GM18870 (cell line): Measurements from ENCODE around the gene ZBED1.
"Not testable (repeated sequence)": the region's sequence is repeated elsewhere in the genome, so short reads cannot be mapped to it uniquely, and the experiment has no call there.

Experiments
- ATAC-seq: cut with Tn5 transposase; IDR thresholded peaks from one replicate; pipeline ENCODE4 v1.9.1; 2021; ENCODE audit warnings: moderate library complexity; ENCODE audit not compliant: unreplicated experiment

The ZBED1 gene

DNA sequence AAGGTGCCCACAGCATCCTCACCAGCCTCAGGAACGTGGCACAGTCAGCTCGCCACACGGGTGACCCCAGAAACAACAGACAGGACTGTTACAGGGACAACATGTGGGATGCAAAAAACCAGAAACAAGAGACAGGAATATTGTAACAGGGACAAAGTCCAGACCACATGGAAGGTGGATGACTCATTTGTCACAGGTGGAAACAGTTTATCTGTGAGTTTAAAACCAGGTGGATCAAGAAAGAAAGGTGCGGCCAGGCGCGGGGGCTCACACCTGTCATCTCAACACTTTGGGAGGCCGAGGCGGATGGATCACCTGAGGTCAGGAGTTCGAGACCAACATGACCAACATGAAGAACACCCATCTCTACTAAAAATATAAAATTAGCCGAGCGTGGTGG lies 23.5 kb downstream of the ZBED1 start:
- not testable (repeated sequence) for ATAC-seq

- no peak for ATAC-seq
Observed at GRCh38 chrX:2474963-2475726, 25.6 kb downstream of the ZBED1 start.

DNA sequence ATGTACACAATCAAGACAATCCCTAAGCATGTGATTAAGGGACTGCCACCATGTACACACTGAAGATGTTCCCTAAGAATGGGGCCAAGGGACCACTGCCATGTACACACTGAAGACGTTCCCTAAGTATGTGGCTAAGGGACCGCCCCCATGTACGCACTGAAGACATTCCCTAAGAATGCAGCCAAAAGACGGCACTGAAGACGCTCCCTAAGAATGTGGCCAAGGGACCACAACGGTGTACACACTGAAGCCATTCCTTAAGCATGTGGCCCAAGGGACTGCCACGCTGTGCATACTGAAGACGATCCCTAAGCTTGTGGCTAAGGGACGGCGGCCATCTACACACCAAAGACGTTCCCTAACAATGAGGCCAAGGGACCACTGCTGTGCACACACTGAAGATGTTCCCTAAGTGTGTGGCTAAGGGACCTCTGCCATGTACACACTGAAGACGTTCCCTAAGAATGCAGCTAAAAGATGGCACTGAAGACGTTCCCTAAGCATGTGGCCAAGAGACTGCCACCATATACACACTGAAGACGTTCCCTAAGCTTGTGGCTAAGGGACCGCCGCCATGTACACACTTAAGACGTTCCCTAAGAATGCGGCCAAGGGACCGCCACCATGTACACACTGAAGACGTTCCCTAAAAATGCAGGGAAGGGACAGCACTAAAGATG lies 26.4 kb downstream of the ZBED1 start:
- no peak for ATAC-seq

DNA sequence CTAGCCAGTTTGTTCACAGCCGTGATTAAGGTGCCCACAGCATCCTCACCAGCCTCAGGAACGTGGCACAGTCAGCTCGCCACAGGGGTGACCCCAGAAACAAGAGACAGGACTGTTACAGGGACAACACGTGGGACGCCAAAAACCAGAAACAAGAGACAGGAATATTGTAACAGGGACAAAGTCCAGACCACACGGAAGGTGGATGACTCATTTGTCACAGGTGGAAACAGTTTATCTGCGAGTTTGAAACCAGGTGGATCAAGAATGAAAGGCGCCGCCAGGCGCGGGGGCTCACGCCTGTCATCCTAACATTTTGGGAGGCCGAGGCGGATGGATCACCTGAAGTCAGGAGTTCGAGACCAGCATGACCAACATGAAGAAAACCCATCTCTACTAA lies 27.7 kb downstream of the ZBED1 start:
- ATAC-seq = not testable (repeated sequence)

GRCh38 chrX:2471641-2472040 lies 29.1 kb downstream of the ZBED1 start:
- no peak for ATAC-seq

DNA sequence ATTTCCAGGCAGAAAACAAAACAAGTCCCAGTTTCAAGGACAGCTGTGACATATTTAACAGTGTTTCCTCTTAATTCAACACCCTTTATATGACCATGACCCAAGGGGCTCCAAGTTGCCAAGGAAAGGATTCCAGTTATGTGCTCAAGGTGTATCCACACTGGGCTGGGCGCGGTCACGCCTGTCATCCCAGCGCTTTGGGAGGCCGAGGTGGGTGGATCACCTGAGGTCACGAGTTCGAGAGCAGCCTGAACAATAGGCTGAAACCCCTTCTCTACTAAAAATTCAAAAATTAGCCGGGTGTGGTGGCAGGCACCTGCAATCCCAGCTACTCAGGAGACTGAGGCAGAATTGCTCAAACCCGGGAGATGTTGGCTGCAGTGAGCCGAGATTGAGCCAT lies 29.6 kb downstream of the ZBED1 start:
- ATAC-seq = not testable (repeated sequence)

- ATAC-seq = not testable (repeated sequence)
Observed at GRCh38 chrX:2469852-2470251, 30.9 kb downstream of the ZBED1 start.

- no peak for ATAC-seq
Observed at GRCh38 chrX:2469196-2469685, 31.5 kb downstream of the ZBED1 start.

DNA sequence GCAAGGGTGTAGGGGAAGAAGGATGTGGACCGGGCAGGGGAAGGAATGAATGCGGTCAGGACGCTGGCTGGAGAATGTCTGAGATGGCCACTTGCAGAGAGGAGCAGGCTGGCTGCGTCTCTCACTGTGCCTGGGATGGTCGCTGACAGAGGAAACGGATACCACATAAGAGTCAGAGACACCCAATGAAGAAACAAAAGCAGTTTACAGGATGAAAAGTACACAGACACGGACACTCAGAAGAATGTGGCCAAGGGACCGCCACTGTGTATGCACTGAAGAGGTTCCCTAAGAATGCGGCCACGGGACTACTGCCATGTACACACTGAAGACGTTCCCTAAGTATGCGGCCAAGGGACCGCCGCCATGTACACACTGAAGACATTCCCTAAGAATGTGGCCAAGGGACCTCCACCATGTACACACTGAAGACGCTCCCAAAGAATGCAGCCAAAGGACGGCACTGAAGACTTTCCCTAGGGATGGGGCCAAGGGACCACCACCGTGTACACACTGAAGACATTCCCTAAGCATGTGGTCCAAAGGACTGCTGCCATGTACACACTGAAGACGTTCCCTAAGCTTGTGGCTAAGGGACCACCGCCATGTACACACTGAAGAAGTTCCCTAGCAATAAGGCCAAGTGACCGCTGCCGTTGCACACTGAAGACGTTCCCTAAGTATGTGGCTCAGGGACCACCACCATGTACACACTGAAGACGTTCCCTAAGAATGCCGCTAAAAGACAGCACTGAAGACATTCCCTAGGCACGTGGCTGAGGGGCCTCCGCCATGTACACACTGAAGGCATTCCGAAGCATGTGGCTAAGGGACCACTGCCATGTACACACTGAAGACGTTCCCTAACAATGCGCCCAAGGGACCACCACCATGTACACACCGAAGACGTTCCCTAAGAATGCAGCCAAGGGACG lies 32.2 kb downstream of the ZBED1 start:
- ATAC-seq = no peak

GRCh38 chrX:2466876-2467656 lies 33.7 kb downstream of the ZBED1 start:
- no peak for ATAC-seq

DNA sequence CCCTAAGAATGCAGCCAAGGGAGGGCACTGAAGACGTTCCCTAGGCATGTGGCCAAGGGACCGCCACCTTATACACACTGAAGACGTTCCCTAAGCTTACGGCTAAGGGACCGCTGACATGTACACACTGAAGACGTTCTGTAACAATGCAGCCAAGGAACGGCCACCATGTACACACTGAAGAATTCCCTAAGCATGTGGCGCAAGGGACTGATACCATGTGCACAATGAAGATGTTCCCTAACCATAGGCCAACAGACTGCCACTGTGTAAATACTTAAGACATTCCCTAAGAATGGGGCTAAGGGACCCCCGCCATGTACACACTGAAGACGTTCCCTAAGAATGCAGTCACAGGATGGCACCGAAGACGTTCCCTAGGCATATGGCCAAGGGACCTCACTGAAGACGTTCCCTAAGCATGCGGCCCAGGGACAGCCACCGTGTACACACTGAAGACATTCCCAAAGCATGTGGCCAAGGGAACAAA lies 36.1 kb downstream of the ZBED1 start:
- ATAC-seq = no peak

DNA sequence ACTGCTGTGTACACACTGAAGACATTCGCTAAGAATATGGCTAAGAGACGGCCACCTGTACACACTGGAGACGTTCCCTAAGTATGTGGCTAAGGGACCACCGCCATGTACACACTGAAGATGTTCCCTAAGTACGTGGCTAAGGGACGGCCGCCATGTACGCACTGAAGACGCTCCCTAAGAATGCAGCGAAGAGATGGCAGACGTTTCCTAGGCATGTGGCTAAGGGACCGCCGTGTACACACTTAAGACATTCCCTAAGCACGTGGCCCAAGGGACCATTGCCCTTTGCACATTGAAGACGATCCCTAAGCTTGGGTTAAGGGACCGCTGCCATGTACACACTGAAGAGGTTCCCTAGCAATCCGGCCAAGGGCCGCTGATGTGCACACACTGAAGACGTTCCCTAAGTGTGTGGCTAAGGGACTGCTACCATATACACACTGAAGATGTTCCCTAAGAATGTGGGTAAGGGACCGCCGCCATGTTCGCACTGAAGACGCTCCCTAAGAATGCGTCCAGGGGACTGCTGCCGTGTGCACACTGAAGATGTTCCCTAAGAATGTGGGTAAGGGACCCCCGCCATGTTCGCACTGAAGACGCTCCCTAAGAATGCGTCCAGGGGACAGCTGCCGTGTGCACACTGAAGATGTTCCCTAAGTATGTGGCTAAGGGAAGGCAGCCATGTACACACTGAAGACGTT lies 36.7 kb downstream of the ZBED1 start:
- no peak for ATAC-seq

- ATAC-seq = not testable (repeated sequence)
Observed at GRCh38 chrX:2463481-2463880, 37.3 kb downstream of the ZBED1 start.

DNA sequence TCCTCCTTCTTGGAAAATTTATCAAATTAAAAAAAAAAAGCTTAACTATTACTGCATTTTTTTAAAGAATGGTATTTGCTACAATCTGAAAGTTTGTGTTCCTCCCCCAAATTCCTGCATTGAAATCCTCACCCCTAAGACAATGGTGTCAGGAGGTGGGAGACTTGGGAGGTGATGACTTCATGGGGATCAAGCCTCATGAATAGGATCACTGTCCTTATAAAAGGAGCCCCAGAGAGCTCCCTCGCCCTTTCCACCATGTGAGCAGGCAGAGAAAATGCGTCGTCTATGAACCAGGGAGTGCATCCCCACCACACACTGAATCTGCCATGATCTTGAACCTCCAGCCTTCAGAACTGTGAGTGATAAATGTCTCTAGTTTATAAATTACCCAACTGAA lies 38.0 kb downstream of the ZBED1 start:
- ATAC-seq = no peak

DNA sequence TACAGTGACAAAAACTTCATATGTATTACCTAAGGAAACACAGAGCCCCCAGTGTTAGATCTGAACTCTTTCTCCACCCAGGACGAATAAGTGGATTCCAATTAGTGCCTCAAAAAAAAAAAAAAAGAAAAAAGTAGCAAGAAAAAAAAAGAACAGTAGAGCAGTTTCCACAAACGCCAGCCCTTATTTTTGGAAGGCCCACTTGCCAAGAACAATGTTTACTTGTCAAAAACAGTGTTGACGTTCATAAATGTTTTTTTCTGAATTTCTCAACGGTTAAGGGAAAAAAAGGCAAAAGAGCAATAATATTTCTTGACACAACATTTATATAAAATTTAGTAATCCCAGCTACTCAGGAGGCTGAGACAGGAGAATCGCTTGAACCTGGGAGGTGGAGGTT lies 38.7 kb downstream of the ZBED1 start:
- no peak for ATAC-seq

GRCh38 chrX:2461711-2462016 lies 39.1 kb downstream of the ZBED1 start:
- no peak for ATAC-seq

GRCh38 chrX:2460821-2461710 lies 39.7 kb downstream of the ZBED1 start:
- not testable (repeated sequence) for ATAC-seq

DNA sequence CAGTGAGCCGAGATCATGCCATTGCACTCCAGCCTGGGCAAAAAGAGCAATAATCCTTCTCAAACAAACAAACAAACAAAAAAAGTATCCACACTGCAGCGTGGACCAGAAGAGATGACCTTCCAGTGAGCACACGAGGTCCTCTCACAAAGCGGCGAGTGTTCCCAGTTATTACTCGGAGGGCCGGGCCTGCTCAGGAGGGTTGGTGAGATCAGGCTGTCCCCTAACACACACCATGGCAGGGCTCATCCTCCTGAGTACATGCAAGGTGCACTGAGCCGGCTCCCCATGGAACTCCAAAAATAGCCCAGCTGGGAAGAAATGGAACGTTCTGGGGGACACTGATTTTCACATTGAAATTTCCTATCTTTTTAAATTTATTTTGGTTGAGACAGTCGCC lies 40.7 kb downstream of the ZBED1 start:
- ATAC-seq = not testable (repeated sequence)

DNA sequence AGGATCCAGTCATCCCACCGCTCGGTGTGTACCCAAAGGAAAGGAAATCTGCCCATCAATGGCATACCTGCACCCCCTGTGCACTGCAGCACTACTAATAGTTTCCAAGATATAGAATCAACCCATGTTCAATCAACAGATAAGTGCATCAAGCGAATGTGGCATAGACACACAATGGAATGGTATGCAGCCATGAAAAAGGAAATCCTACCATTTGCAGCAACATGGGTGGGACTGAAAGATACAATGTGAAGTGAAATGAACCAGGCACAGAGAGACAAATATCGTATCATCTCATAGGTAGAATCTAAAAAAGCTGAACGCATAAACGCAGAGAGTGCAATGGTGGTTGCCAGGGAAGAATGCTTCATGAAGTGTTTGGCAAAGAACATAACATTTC lies 42.5 kb downstream of the ZBED1 start:
- no peak for ATAC-seq
